ENCODE results near the gene RAPGEF6.
"Not testable (repeated sequence)": the region's sequence is repeated elsewhere in the genome, so short reads cannot be mapped to it uniquely, and the experiment has no call there.

RAPGEF6 gene

DNA sequence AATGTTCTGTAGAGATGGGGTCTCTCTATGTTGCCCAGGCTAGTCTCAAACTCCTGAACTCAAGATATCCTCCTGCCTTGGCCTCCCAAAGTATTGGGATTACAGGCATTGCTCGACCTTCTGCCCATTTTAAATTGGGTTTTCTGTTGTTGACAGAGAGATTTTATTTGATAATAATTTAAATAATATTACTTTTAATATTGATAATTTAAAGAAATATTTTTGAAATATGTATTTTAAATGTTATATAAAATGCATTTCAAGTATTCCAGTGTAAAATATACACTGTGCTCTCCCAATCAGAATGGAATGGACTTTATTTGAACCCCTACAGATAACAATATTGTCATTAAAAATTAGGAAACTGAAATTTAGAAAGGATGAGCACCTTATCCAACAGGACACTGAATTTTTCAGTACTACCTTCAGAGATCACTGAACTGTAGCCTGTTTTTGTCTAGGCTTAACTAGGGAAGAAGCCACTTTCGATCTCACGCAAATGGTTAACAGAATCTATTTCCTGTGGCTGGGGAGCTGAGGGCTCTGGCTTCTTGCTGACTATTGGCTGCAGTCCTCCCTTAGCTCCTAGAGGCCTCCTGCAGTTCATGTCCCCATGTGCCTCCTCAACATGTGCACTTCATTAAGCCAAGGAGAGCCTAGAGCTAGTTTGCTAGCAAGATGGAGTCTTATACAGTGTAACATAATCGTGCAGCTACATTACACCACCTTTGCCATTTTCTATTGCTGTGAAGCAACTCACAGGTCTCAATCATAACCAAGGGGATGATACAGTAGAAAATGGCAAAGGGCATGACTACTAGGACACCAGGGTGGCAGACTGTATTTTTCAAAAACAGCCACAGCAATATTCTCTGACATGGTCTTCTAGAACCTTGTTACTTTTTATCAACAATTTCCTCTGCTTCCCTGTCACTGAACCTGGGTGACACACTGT is 221.1 kb downstream of the RAPGEF6 start:
- DNase-seq: no peak

DNA sequence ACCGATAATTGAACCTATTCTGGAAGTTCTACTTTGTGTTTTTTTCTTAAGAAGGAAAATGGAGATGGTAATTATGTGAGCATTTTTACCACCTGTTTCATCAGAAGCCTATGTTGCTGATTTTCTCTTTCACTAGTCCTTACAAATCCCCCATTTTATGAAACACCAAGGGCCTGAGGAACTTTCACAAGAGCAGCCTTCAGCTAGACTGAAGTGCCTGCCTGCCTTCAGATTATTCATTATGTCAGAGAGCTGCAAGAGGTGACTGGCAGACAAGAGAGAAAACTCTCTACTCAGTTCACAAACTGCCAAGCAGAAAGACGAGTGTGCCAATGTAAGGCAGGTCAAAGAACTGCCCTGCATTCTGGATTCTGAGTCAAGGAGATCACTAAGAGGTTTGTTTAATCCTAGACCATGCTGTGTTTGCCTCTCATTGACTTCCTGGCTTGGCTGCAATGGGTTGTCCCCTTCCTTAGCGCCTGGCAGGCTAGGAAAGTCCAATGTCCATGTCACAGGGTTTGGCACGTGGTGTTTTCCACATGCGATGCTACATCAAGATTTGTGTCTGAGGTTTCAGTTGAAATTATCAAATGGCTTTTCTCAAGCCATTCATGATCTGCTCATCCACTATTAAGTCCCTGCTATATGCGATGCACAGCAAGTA is 227.9 kb downstream of the RAPGEF6 start:
- no peak for DNase-seq

DNA sequence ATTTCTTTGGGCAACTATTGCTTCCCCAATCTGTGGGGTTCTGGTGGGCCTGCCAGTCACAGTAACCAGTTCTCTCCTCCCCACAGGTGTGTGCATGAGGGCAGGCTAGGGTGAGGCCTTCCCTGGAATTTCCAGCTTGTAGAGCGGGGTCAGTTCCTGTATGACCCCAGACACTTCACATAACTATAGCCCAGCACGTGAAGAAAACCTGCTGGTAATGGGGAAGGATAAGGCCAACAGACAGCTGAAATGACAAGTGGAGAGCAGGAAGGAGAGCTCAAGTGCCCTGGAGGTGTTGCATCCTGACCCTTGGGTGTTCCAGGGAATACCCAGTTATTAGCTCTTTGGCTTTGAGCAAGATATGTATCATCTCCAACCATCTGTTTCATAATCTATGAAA is 229.0 kb downstream of the RAPGEF6 start:
- DNase-seq: no peak

DNA sequence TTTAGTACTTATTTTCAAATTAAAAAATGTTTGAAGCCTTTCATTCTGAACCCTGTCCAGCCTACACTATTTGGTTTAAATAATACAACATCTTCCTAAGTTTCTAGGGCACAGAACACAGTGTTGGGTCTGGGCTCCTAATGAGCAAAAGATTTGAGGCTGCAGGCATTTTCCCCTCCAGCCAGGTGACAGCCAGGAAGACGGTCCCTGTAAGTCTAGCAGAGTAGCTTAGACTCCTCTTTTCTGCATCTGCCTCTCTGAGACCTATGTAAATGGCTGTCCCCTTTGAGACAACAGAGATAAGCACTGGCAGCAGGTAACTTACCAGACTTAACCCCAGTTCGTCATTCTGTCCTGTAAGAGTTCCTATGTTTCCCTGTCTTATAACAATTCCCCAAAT is 229.4 kb downstream of the RAPGEF6 start:
- DNase-seq: no peak

DNA sequence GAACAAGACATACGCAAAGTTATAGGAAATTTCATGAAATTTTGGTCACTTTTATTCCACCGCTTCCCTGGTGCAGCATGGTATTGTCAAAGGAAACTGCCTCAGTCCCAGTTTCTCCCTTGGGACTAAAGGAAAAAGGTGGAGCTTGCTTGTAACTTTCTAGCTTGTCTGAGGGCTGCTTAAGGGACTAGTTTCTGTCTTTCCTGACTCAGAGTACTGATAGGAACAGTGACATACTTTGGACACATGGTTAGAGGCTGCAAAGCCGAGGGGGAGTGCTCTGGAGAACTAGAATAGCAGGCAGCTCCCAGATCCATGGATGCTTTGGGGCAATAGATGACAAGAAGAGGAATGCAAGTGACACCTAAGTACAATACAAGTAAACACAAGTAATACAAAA is 234.4 kb downstream of the RAPGEF6 start:
- no peak for DNase-seq

DNA sequence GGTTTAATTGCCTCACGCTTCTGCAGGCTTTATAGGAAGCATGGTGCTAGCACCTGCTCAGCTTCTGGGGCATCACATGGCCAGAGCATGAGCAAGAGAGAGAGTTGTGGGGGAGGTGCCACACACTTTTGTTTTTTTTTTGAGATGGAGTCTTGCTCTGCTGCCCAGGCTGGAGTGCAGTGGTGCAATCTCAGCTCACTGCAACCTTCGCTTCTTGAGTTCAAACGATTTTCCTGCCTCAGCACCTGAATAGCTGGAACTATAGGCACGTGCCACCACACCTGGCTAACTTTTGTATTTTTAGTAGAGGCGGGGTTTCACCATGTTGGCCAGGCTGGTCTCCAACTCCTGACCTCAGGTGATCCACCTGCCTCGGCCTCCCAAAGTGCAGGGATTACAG is 236.0 kb downstream of the RAPGEF6 start:
- not testable (repeated sequence) for DNase-seq

DNA sequence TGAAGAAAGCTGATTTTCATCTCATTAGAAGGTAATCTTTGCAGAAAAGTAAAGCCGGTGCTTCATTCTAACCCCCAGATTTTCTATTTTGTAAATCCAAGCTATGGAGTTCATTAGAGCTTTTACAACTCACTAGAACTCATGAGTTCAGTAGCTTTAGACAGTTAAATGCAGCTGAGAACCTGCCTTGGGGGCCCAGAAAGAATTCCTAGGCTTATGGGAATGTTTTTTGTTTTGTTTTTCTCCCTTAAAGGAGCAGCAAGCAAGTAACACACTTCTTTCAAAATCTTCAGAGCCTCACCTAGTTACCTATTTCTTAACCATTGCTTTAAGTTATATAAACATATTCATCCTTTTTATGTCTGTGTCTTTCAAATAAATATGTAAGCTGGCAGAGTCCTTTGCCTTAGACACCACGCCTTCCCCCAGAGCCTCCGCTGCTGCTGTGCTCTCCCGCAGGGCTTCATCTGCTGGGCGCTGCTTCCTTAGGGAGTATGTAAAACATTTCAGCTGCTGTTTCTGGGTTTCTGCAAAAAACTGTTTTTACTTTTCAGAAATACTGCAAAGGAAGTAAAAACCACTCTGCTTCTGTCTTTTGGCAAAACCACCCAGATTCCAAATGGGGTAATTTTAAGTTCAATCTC is 238.3 kb downstream of the RAPGEF6 start:
- DNase-seq: no peak

DNA sequence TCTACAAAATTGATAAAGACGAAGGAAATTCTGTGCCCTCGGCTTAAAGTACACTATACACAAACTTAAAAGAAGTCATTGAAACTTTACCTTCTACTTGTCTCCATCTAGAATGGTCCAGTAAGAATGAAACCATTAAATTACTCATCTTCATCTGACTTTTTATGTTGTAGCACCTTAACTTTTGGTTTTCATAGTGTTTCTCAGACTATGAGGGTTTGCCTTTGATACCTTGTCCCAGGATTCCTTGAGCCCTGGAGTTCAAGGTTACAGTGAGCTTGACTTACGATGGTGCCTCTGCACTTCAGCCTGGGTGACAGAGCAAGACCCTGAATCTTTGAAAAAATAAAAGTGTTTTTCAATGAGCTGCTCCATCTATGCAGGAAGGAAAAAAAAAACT is 239.0 kb downstream of the RAPGEF6 start:
- no peak for DNase-seq

DNA sequence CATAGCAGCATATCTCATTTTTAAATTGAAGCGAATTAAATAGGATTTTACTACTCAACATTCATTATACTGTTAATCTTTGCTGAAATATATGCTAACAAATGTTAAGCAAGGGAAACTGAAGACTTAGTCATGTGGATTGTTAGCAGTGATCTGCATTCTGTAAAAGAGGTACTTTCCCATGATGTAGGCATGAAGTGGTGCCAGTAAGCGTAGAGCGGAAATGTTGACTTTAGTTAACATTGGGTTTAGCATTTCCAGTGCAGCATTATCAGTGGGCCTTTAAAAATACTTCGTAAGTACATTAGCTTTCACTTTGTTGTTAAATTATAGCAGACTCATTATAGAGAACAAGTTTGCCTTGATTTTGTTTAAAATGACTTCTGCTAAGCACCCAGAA is 240.9 kb downstream of the RAPGEF6 start:
- DNase-seq: no peak

DNA sequence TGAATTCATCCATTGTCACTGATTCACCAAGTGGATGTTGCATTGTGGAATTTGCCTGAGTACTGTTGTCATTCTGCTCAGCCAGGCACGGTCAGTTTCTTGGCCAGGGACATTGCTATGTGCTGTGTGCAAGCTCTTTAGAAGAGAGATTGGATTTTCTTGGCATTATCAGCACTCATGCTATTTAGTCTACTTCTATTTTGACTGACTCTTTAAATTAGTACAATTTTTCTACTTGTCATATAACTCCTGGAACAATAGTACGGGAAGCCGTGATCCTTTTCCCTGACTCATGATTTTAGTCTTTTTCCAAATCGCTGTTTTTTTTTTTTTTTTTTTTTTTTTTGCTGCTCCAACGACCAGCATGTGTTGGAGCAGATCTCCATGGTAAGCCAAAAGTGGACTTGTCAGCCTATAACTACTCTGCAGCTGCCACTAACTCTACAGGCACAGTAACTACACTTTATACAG is 241.5 kb downstream of the RAPGEF6 start:
- DNase-seq: no peak

DNA sequence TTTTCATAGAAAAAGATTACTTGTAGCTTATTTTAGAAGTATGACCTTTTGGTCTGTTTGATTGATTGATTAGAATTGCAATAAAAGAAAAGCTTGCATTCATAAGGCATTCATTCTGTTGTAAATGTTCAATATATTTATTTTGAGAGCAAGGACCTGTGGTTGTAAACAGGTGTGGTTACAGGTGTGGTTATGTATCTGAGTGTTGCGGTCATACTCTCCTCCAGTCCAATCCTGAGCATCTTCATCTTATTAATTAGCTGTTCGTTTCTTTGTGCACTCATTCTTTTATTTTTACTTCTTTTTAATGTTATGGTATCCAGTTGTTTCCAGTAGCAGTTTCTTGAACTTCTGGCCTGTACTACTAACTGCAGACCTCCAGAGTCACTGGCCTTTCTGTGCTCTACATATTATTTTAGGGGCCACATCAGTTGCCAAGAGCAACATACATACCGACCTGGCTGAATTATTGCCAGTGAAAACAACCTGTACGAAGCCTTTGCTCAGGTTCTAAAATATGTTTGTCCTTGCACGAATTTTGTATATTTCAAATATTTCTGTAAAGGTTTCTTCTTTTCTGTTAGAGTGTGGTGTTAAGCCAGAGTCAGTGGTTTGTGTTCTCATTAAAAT is 242.4 kb downstream of the RAPGEF6 start:
- no peak for DNase-seq

DNA sequence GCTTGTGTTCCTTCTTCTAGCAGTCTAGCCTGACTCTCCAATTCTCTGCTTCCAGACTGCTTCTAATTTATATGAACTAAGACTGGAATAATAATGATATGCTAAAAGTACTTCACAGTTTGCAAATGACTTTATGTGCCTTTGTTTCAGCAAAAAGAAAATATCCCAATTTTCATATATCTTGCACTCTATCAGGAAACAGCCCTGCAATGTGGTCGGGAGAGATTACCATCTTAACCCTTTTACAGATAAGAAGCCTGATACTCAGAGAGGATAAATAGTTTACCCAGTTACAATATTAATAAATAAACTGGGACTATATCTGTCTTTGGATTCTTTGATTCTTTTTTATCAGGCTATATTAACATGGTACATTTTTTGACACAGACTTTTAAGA is 245.2 kb downstream of the RAPGEF6 start:
- DNase-seq: no peak

DNA sequence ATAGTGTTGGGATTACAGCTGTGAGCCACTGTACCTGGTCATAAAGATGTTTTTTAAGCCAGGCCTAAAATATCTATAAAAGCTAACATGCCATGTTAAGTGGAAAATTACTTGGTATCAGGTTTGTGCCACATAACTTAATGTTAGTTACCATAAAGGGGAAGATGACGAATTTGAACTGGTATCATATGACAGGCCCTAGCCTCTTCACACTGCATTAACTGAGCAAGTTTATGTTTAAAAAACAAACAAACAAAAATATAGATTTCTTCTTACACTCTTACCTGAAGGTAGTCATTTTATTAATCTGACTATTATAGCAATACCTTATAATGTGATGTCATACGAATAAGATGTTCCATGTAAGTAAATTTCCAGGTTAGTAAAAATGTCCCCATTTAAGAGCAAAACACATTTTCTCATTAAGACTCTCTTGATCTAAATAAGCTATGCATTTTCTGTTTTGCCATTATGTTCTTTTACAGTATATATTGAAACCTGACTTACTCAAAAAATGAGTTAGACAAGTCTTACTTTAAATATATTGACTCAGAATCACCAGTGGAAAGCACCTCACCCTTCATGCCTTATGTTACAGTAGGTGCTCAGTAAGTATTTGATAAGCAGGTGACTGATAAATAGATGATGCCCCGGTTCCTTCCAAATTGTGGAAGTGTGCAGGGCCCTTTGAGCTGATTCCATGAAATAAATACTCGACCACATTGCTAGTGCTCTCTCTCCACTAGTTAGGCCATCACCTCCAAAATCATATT is 245.7 kb downstream of the RAPGEF6 start:
- no peak for DNase-seq

DNA sequence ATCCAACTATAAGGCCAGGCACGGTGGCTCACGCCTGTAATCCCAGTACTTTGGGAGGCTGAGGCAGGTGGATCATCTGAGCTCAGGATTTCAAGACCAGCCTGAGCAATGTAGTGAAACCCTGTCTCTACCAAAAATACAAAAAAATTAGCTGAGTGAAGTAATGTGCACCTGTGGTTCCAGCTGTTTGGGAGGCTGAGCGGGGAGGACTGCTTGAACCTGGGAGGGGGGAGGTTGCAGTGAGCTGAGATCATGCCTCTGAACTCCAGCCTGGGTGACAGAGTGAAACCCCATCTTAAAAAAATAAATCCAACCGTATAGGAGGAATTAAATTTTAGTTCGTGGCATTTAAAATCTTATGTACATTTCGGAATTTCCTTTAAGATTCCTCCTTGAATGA is 247.8 kb downstream of the RAPGEF6 start:
- no peak for DNase-seq

DNA sequence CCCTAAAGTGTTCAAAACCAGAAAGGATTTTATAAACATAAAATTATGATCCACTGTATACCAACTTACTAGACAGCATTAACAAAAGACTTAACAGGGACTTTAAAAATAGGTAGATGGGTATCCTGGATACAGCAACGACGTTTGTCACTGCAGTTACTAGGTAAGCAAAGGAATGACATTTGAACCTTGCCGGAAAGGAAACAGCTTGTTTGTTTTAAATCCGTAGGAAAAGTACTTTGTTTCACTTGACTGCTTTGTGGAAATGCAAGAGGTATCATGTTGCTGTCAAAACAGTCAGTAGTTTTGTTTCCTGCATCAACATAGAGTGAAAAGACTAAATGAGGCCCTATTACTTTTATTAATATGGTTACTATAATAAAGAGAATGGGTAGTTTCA is 248.2 kb downstream of the RAPGEF6 start:
- no peak for DNase-seq

DNA sequence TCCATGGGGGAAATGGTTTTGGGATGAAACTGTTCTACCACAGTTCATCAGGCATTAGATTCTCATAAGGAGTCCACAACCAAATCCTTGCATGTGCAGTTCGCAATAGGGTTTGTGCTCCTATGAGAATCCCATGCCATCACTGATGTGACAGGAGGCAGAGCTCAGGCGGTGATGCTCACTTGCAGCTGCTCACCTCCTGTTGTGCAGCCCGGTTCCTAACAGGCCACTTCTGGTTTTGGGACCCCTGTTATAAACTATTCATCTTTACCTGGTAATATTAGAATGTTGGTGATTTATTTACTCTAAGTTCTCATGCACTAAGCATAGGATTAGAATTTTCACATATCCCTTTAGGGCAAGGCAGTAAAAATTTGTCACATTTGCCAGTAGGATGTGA is 248.9 kb downstream of the RAPGEF6 start:
- no peak for DNase-seq

DNA sequence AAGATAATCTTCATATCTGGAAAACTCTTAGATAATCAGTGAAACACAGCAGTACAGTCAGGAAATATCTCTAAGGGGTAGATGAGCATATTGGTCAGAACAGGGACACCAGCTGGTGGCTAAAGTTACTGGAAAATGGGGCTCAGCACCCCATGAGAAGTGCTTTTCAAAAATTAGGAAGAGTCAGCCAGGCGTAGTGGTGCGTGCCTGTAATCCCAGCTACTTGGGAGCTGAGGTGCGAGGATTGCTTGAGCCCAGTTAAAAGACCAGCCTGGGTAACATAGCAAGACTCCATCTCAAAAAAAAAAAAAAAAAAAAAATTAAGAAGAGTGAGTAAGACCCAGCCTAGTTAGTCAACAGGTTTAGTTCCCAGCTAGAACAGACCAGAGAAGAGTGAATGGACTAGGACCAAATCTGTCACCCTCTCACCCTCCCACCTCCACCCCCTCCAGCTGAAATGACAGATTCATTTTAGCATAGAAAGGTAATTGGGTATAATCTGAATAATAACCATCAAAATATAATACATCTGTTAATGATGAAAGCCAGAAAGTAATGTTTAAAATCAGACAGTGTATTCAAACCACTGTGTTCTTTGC is 250.3 kb downstream of the RAPGEF6 start:
- DNase-seq: no peak

DNA sequence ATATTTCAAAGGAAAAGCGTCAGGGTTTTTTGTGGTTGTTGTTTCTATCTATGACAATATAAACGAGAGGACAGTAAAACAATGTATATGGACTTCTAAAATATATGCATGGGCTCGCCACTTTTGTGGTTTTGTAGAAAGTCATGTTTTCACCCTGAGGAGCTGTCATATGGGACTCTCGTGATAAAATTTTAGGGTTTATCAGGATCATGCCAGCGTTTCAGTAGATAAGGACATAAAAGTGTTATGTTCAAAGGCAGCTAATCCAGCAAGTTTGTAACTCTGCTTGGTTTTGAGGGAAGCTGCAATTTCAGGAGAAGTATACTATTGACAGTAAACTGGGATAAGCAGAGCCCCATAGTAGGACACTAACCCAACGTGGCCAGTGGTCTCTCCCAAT is 250.9 kb downstream of the RAPGEF6 start:
- no peak for DNase-seq

DNA sequence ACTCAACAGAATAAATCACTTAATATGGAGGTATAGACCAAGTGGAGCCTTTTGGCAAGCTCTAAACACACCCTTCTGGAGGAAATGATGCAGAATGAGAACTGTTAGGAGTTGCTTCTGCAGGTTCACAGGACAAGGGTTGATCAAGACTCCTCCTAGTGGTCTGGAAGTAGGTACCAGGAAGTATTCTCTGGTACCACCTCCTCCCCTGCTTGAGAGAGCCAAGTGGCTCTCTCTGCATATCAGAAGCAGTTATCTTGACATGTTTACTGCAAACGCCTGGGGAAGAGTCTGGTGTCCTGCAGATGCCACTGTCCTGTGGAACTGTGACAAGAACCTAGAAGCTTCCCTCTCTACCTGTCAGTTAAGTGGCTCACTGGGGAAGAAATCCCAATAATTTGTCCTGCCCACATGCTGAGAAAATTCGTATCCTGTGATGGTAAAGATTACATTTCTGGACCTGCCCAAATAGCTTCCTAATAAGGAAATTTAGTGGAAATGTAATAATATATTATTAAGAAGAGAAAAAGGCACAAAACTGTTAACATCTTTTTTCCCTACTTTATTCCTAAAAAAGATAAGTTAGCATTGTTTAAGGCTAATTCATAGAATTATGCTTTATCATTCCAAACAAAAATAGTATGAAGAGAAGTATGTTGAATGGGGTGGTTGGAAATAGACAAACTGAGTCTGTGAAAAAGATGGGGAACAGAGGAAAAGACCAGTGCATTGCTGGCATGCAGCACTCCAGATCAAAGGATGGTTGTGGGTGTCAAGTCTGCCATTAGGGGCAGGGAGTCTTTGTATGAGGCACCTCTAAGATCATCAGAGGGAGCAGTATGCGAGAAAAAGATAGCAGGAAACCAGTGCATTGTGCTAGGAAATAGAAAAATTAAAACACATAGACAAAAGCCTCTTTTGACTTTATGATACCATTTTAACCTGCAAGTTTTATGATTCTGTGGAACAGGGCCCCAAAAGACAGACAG is 252.3 kb downstream of the RAPGEF6 start:
- no peak for DNase-seq

DNA sequence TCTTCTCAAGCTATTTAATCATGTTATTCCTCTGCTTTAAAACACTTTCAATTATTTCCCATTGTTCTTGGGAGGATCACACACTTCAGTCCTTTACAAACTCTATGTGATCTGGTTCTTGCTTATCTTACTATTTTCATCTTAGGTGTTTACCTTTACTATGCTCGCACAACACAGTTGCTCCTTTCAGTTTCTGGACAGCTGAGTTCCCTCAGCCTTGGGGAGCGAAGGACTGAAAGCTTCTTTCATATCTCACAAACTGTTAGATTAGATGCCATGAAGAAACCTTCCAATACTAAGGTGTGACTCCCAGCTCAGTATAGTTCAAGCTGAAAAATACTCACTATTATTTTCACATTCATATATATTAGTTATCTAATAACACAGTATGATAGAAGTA is 253.3 kb downstream of the RAPGEF6 start:
- DNase-seq: no peak

DNA sequence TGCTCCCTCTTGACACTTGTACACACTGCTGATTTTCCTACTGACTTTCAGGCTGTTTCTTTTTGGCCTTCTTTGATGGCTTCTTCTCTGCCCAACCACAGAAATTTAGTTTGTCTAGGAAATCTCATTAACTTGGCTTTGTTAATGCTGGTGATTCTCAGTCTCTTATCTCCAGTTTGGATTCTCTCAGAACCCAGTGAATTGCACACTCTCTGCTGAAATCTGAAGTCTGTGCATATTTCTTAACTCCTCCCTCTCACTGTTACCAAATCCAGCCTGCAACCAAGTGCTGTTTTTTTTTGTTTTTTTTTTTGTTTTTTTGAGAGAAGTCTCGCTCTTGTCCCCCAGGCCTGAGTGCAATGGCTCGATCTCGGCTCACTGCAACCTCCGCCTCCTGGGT is 254.0 kb downstream of the RAPGEF6 start:
- no peak for DNase-seq

Data from NCI-H510A (cell line).